NCI-H524 (cell line): ENCODE measurements around the gene HDAC9.

Experiments
- DNase-seq, 2 experiments: peaks; one replicate each; lab custom pipeline; 2025; lab: John Stamatoyannopoulos, UW

Gene HDAC9

GRCh38 chr7:18524248-18524647 lies 28.7 kb downstream of the HDAC9 start:
- DNase-seq, result no peak

- no peak for DNase-seq
Measured at GRCh38 chr7:18526368-18526878, 30.9 kb downstream of the HDAC9 start.

GRCh38 chr7:18529239-18529638 lies 33.7 kb downstream of the HDAC9 start:
- DNase-seq, result no peak

GRCh38 chr7:18530224-18531179 lies 35.0 kb downstream of the HDAC9 start:
- no peak for DNase-seq

GRCh38 chr7:18531539-18531938 lies 36.0 kb downstream of the HDAC9 start:
- no peak for DNase-seq

- DNase-seq, result no peak
Measured at GRCh38 chr7:18532813-18533212, 37.3 kb downstream of the HDAC9 start.

GRCh38 chr7:18534481-18534880 lies 38.9 kb downstream of the HDAC9 start:
- no peak for DNase-seq

GRCh38 chr7:18535810-18536415 lies 40.4 kb downstream of the HDAC9 start:
- DNase-seq, result no peak

GRCh38 chr7:18536486-18536885 lies 40.9 kb downstream of the HDAC9 start:
- no peak for DNase-seq

GRCh38 chr7:18538554-18539250 lies 43.2 kb downstream of the HDAC9 start:
- DNase-seq, result no peak

- no peak for DNase-seq
Measured at GRCh38 chr7:18540396-18540795, 44.8 kb downstream of the HDAC9 start.

GRCh38 chr7:18541181-18541870 lies 45.8 kb downstream of the HDAC9 start:
- DNase-seq, result no peak

- no peak for DNase-seq
Measured at GRCh38 chr7:18541871-18542212, 46.3 kb downstream of the HDAC9 start.

- no peak for DNase-seq
Measured at GRCh38 chr7:18546576-18546975, 51.0 kb downstream of the HDAC9 start.

- DNase-seq, result no peak
Measured at GRCh38 chr7:18547509-18548187, 52.1 kb downstream of the HDAC9 start.

GRCh38 chr7:18548534-18548933 lies 53.0 kb downstream of the HDAC9 start:
- no peak for DNase-seq

GRCh38 chr7:18550574-18550973 lies 55.0 kb downstream of the HDAC9 start:
- no peak for DNase-seq

GRCh38 chr7:18552316-18552916 lies 56.9 kb downstream of the HDAC9 start:
- DNase-seq, result no peak

GRCh38 chr7:18552943-18553604 lies 57.5 kb downstream of the HDAC9 start:
- DNase-seq, result no peak

GRCh38 chr7:18553605-18554003 lies 58.1 kb downstream of the HDAC9 start:
- no peak for DNase-seq

GRCh38 chr7:18555120-18555519 lies 59.6 kb downstream of the HDAC9 start:
- DNase-seq, result no peak
